Measurements from ENCODE around the gene DIP2B. TPM values are rescaled to one million over a fixed set of nuclear protein-coding genes. Genes with fewer than 3 reads are reported as not detected.

DIP2B gene
- total and polyA plus RNA-seq, 2 of the 13 experiments (the other 11 are each of a cell fraction or from before 2014, with no cell fraction given), result 32.1 to 35.8 TPM

- TF ChIP-seq HOXA9 (CRISPR knock-in tag; IDR thresholded peaks at IDR 0.05; ENCODE audit: borderline replicate concordance) (no peak), SIX4 (CRISPR knock-in tag; IDR thresholded peaks at IDR 0.05) (no peak), HES4 (CRISPR knock-in tag; IDR thresholded peaks at IDR 0.05; ENCODE audit: borderline replicate concordance) (no peak), RFX1 (IDR thresholded peaks at IDR 0.05) (no peak), KDM5B (CRISPR knock-in tag; IDR thresholded peaks at IDR 0.05; ENCODE audit: borderline replicate concordance) (no peak), HIC2 (CRISPR knock-in tag; IDR thresholded peaks at IDR 0.05; ENCODE audit: low read depth) (no peak), CEBPG (CRISPR knock-in tag; IDR thresholded peaks at IDR 0.05) (no peak), DDIT3 (CRISPR knock-in tag; IDR thresholded peaks at IDR 0.05) (no peak), ARID2 (CRISPR knock-in tag; IDR thresholded peaks at IDR 0.05; ENCODE audit: borderline replicate concordance) (0 out of 2 replicates have a peak, but pooled peaks have one; percentile 20), RFXAP (CRISPR knock-in tag; IDR thresholded peaks at IDR 0.05; ENCODE audit: borderline replicate concordance) (no peak), SKI (IDR thresholded peaks at IDR 0.05; ENCODE audit: partially characterized antibody) (no peak), KLF15 (CRISPR knock-in tag; IDR thresholded peaks at IDR 0.05; ENCODE audit: borderline replicate concordance) (no peak), CENPX (CRISPR knock-in tag; IDR thresholded peaks at IDR 0.05) (no peak), SAP130 (CRISPR knock-in tag; IDR thresholded peaks at IDR 0.05; ENCODE audit: low read depth) (peak; percentile 35; the same call in 1 of the 2 replicates), SOX5 (CRISPR knock-in tag; IDR thresholded peaks at IDR 0.05; ENCODE audit: borderline replicate concordance) (peak; percentile 14; the same call in 1 of the 2 replicates), ZNF775 (CRISPR knock-in tag; IDR thresholded peaks at IDR 0.05; ENCODE audit: borderline replicate concordance) (no peak), NR1H2 (CRISPR knock-in tag; IDR thresholded peaks at IDR 0.05; ENCODE audit: borderline replicate concordance, low read depth) (no peak), LRRFIP1 (CRISPR knock-in tag; conservative IDR thresholded peaks at IDR 0.05) (no peak), ETS1 (CRISPR knock-in tag; IDR thresholded peaks at IDR 0.05) (0 out of 2 replicates have a peak, but pooled peaks have one; percentile 32), RELA (CRISPR knock-in tag; IDR thresholded peaks at IDR 0.05) (no peak), TGIF2 (CRISPR knock-in tag; IDR thresholded peaks at IDR 0.05) (no peak), FOXP1 (IDR thresholded peaks at IDR 0.05) (no peak), FOXP1 (CRISPR knock-in tag; IDR thresholded peaks at IDR 0.05) (no peak), ZNF761 (CRISPR knock-in tag; conservative IDR thresholded peaks at IDR 0.05) (0 out of 2 replicates have a peak, but pooled peaks have one; percentile 38), CREM (IDR thresholded peaks at IDR 0.05) (no peak), CREM (CRISPR knock-in tag; IDR thresholded peaks at IDR 0.05) (no peak), GATA4 (IDR thresholded peaks at IDR 0.05; ENCODE audit: borderline replicate concordance, low read depth) (no peak)
Observed at GRCh38 chr12:50505675-50506530, 1.1 kb downstream of the DIP2B start (continued).
